GM15510 (cell line): Measurements from ENCODE around the gene RASAL2.

Experiments used
- POLR2A ChIP-seq: IDR thresholded peaks from 3 replicates; pipeline ENCODE4 v1.6.1; 2011; ENCODE audit warnings: borderline replicate concordance; ENCODE audit not compliant: insufficient read length; ENCODE audit errors: extremely low read depth

The RASAL2 gene

GRCh38 chr1:178091986-178092745 is 1.7 kb upstream of the RASAL2 start:
- TF ChIP-seq POLR2A: no peak

GRCh38 chr1:178092878-178093493 is 918 bp upstream of the RASAL2 start:
- no peak for TF ChIP-seq POLR2A

DNA sequence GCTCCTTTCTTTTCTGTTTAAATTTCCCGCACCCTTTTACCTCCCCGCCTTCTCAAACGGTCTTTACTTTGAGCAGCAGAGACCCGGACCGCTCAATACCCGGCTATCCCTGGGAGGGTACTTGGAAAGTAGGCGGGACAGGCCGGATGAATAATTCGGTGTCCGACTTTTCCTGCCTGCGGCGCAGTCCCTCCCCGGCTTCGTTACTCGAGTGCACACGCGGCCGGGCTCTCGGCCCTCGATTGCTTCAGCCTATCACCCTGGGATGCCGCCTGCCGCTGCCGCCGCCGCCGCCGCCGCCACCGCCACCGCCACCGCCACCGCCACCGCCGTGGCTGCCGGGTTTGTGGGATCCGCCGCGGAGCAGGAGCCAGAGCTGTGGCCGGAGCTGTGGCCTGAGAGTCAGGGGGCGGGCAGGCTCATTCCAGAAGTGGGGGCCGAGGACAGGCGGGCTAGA is 382 bp upstream of the RASAL2 start:
- TF ChIP-seq POLR2A: no peak

DNA sequence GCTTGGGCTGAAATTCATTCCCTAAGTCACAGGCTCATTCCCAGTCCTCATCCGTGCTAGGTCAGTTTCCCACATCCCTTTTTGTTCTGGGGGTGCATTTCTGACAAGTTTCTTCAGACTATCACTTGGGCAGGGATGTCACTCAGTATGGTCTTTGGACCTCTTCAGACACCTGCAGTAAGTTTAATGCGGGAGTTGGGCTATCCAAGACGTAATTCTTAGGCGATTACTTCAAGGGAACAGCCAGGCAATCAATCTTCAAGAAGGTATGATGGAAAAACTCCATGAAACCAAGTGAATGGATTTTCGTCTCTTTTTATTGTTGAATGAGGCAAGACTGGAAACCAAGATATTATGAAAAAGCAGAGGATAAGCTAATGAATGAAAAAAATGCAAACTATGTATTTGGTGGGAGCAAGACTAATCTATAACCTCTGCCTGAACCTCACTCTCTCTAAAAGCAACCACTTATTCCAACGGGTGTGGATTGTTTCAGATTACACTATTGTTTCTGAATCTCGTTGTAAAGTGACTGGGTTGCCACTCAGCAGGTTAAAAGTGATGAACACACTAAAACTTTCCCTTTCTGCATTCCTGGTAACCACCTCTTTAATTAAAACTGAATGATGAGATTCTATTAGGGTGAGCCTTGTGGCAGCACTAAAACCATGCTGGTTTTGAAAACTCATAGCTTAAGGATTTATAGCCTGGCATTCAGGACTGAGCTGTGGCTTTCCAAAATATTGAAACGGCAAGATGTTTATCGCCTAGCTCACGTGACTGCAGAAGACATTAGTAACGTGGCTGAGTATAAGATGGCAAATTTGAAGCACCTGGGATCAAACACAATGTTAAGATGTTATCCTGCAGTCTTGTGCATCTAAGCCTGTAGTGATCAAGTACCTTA is 1.1 kb downstream of the RASAL2 start:
- no peak for TF ChIP-seq POLR2A

DNA sequence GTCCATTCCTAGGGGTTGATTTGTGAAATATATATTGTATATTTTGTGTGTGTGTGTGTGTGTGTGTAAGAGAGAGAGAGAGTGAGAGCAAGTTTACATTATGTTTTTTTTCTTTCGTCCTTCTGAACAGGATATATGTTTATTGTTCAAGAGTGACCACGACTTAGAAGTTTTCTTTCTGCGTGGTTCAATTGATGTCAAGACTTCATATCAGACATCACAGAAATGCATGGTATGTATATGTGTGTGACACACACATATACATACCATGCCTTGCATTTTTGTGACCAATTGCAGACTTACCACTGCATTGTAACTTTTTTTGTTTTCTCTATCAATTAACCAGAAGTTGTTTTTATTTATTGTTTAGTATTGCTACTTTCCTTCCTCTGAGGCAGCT is 2.5 kb downstream of the RASAL2 start:
- no peak for TF ChIP-seq POLR2A

DNA sequence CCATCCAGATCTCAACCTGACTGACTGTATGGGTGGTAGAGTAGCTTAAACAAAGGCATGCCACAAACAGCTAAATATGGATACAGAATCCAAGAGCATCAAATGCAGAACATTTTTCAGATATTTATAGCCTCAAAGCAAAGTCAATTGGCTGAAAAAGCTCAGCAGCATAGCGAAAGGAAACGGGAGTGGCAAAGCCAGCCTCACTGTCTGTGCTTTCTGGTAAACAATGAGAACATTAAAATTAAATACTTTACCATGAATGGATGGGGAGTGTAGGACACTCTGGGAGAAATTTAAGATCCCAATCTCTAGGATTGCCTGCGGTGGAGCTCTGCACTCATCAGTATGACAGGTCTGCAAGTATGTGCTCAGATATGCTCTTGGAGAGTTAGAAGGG is 4.4 kb downstream of the RASAL2 start:
- no peak for TF ChIP-seq POLR2A

DNA sequence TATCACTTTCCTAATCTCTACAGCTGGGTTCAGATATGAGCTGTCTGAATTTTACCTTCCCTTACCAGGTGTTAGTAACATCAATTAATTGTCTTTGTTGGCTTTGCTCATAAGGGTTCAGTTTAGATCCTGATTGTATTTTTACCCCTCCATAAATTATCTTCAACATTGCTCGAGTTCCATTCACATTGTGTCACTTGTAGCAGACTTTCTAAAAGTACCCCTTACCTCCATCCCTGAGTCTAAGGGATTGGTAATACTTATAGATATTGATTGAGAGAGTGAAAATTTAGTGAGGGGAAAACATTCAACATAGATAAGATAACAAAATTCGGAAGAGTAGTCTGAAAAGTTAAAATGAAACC is 7.3 kb downstream of the RASAL2 start:
- TF ChIP-seq POLR2A: no peak

GRCh38 chr1:178101654-178102053 is 7.8 kb downstream of the RASAL2 start:
- no peak for TF ChIP-seq POLR2A

- no peak for TF ChIP-seq POLR2A
These were observed 8.3 kb downstream of the RASAL2 start for GRCh38 chr1:178102218-178102617.

DNA sequence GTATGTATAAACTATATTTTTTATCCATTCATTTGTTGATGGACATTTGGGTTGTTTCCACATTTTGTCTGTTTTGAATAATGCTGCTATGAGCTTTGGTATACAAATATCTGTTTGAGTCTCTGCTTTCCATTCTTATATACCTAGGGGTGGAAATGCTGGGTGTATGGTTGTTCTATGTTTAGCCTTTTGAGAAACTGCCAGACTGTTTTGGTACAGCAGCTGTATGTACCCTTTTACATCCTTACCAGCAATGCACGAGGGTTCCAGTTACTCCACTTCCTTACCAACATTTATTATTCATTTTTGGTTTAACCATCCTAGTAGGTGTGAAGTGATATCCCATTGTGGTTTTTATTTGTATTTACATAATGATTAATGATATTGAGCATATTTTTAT is 13.9 kb downstream of the RASAL2 start:
- no peak for TF ChIP-seq POLR2A

DNA sequence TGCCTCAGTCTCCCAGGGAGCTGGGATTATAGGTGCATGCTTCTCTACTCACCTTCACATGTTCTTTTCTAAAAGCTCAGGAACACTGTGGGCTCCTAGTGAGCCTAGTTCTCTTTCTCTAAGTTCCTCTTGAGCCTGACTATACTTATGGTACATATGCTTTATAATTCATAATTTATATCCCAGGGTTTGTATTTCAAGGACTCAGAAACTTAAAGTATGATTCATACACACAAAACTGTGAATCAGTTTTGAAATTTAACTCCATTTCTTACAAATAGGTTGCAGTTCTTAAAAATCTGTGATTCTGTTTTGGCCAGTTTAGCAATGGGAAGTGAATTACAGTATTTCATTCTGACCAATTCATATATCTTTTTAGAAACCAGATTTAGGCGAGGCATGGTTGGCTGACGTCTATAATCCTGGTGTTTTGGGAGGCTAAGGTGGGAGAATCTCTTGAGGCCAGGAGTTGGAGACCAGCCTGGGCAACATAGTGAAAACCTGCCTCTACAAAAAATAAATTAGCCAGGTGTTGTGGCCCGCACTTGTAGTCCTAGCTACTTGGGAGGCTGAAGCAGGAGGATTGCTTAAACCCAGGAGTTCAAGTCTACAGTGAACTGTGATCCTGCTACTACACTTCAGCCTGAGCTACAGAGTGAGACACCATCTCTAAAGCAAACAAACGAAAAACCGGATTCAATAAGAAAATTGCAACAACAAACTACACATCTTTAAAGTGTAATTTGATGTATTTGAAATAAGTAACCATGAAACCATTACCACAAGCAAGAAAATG is 15.6 kb downstream of the RASAL2 start:
- no peak for TF ChIP-seq POLR2A

DNA sequence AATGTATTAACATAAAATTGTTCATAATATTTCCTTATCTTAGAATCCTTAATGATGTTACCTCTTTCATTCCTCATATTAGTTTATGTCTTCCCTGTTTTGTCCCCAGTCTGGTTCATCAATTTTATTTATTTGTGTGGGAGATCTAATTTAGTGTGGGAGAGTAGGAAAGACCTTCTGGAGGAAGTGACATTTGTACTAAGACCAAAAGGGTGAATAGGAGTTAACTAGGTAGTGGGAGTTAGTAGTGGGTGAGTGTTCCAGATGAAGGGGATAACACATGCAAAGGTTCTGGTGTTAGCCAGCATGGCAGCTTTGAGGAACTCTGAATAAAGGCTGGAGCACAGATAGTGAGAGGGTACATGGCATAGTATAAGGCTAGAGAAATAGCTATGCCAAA is 21.4 kb downstream of the RASAL2 start:
- no peak for TF ChIP-seq POLR2A

GRCh38 chr1:178118524-178118923 is 24.6 kb downstream of the RASAL2 start:
- TF ChIP-seq POLR2A: no peak

DNA sequence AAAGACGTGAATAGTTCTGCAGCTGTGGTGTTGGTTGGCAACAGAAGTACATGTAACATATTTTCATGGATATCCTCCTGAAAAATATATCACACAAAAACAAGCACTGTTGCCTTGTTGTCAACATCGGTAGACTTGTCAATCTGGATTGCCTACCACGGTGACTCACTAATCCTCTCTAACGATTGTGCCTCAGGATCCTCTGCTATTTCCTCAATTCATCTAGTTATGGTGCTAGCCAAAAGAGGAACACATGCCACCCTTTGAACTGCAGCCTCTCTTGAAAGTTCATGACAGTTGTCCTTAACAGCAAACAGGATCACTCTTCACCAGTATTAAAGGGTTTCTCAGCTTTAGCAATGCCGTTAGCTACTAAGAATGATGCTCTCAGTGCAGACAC is 25.7 kb downstream of the RASAL2 start:
- no peak for TF ChIP-seq POLR2A

GRCh38 chr1:178120088-178120487 is 26.2 kb downstream of the RASAL2 start:
- no peak for TF ChIP-seq POLR2A

GRCh38 chr1:178121883-178122282 is 28.0 kb downstream of the RASAL2 start:
- TF ChIP-seq POLR2A: no peak

- no peak for TF ChIP-seq POLR2A
These were observed 28.4 kb downstream of the RASAL2 start for GRCh38 chr1:178122283-178122682.
